Ishikawa (cell line): ENCODE results near the gene SALL1.

Experiments
- CEBPB ChIP-seq: IDR thresholded peaks from 2 replicates; pipeline ENCODE4 v1.6.1; 2012
- CREB1 ChIP-seq: IDR thresholded peaks from 2 replicates; pipeline ENCODE4 v1.6.1; 2012; ENCODE audit warnings: low read depth
- EGR1 ChIP-seq: IDR thresholded peaks from 2 replicates; pipeline ENCODE4 v1.6.1; 2012
- EP300 ChIP-seq: IDR thresholded peaks from 2 replicates; pipeline ENCODE4 v1.6.1; 2012; ENCODE audit warnings: borderline replicate concordance
- FOXM1 ChIP-seq: IDR thresholded peaks from 2 replicates; pipeline ENCODE4 v1.6.1; 2012; ENCODE audit warnings: low read depth, borderline replicate concordance
- NFIC ChIP-seq: IDR thresholded peaks from 2 replicates; pipeline ENCODE4 v1.6.1; 2012
- RAD21 ChIP-seq: IDR thresholded peaks from 2 replicates; pipeline ENCODE4 v1.6.1; 2012; ENCODE audit warnings: low read depth
- REST ChIP-seq: IDR thresholded peaks from 2 replicates; pipeline ENCODE4 v1.6.1; 2012; ENCODE audit warnings: low read depth, mild to moderate bottlenecking
- TAF1 ChIP-seq: IDR thresholded peaks from 2 replicates; pipeline ENCODE4 v1.6.1; 2012; ENCODE audit warnings: low read depth, mild to moderate bottlenecking
- TEAD4 ChIP-seq: IDR thresholded peaks from 2 replicates; pipeline ENCODE4 v1.6.1; 2012
- USF1 ChIP-seq: IDR thresholded peaks from 2 replicates; pipeline ENCODE4 v1.6.1; 2012
- YY1 ChIP-seq: IDR thresholded peaks from 2 replicates; pipeline ENCODE4 v1.6.1; 2012; ENCODE audit warnings: low read depth
- ZBTB7A ChIP-seq: IDR thresholded peaks from 2 replicates; pipeline ENCODE4 v1.6.1; 2012; ENCODE audit warnings: low read depth
- TF ChIP-seq, protein P1 (sequence below): IDR thresholded peaks from 2 replicates; pipeline ENCODE4 v1.6.1; 2012

DNA sequence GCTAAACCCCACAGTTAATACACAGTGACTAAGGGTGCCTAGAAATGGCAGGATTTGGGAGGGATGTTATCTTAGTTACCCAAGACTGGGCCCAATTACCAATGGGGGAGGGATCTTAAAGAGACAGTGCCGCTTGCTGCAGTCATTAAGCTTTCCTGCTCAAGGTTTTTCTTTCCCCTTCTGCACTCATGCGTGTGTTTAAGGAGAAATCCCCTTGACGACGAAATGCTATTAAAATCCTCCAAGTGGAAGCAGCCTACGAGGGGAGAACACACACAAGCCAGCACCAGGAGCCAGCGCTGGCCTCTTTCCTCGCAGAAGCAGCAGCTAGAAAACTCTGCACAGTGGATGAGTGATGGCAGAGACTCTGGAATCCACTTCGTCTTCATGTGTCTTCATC lies 22.0 kb downstream of the SALL1 start:
- no peak for TF ChIP-seq RAD21
- no peak for TF ChIP-seq EGR1
- TF ChIP-seq EP300: no peak
- TF ChIP-seq YY1: no peak
- TF ChIP-seq, protein P1, sequence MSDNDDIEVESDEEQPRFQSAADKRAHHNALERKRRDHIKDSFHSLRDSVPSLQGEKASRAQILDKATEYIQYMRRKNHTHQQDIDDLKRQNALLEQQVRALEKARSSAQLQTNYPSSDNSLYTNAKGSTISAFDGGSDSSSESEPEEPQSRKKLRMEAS: no peak
- no peak for TF ChIP-seq TAF1
- TF ChIP-seq ZBTB7A: no peak
- no peak for TF ChIP-seq CEBPB
- TF ChIP-seq FOXM1: no peak
- TF ChIP-seq NFIC: no peak
- TF ChIP-seq USF1: no peak
- no peak for TF ChIP-seq TEAD4
- no peak for TF ChIP-seq CREB1
- no peak for TF ChIP-seq REST
